HG03196 (cell line): ENCODE data around the gene HINFP.
"Not testable (repeated sequence)": the region's sequence is repeated elsewhere in the genome, so short reads cannot be mapped to it uniquely, and the experiment has no call there.

Experiments
- ATAC-seq: cut with Tn5 transposase; IDR thresholded peaks from one replicate; pipeline ENCODE4 v1.9.1; 2021; ENCODE audit not compliant: unreplicated experiment

The HINFP gene

GRCh38 chr11:119117004-119117706 is 4.2 kb upstream of the HINFP start:
- no peak for ATAC-seq

DNA sequence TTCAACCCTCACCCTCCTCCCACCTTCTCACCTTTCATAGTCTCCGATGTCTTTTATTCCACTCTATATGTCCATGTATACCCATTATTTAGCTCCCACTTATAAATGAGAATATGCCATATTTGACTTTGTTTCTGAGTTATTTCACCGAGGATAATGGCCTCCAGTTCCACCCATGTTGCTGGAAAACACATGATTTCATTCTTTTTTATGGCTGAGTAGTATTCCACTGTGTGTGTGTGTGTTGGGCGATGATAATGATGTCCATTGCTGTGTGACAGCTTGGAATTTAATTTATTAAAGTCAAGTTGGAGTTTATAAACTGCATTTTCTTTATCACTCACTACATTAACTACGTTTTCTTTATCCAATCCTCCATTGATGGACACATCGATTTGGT is 3.2 kb upstream of the HINFP start:
- ATAC-seq: no peak

DNA sequence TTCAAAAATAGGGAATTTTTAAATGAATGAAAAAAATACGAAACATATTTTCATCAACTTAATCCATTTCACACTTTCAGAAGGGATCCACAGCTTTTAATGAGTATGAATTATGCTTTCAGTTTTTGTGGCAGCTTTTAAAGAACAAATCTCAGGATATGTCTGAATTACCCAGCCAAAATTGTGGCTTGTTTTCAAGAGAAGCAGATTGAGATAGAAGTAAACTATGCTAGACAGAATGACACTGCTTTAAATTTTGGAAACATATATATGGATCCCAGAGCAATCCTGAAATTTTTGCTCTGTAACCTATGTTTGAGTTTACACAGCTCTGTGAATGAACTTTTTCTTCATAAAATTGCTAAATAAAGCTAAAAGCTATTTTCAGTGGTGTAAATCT is 2.4 kb upstream of the HINFP start:
- no peak for ATAC-seq

- no peak for ATAC-seq
Measured at GRCh38 chr11:119120639-119121007, 757 bp upstream of the HINFP start.

- ATAC-seq: no peak
Measured at GRCh38 chr11:119121811-119122124, 388 bp downstream of the HINFP start.

DNA sequence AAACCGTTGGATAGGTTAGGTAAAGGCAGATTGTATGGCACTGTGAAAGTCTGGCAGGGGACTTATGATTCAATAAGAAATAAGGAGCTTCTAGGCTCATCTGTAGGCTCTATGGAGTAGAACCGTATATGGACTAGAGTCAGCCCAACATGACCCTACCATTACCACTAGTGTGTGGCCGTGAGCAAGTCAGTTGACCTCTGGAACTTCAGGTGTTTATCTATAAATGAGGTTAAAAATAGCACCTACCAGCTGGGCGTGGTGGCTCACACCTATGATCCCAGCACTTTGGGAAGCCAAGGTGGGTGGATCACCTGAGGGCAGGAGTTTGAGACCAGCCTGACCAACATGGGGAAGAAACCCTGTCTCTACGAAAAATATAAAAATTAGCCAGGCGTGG is 4.4 kb downstream of the HINFP start:
- ATAC-seq: no peak

- no peak for ATAC-seq
Measured at GRCh38 chr11:119126675-119127268, 5.4 kb downstream of the HINFP start.

DNA sequence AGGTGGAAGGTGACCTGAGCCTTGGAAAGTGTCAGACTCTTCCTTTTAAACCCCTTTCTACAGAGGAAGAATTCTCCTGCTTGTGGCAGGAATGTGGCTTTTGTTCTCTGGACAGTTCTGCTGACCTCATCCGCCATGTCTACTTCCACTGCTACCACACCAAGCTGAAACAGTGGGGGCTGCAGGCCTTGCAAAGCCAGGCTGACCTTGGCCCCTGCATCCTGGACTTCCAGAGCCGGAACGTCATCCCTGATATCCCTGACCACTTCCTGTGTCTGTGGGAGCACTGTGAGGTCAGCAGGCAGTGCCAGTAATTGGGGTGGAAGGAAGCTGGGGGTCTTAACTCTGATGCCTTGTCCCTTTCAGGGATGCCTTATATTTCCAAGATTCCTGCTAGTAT is 9.3 kb downstream of the HINFP start:
- ATAC-seq: no peak

- ATAC-seq: no peak
Measured at GRCh38 chr11:119134389-119134978, 13.1 kb downstream of the HINFP start.

DNA sequence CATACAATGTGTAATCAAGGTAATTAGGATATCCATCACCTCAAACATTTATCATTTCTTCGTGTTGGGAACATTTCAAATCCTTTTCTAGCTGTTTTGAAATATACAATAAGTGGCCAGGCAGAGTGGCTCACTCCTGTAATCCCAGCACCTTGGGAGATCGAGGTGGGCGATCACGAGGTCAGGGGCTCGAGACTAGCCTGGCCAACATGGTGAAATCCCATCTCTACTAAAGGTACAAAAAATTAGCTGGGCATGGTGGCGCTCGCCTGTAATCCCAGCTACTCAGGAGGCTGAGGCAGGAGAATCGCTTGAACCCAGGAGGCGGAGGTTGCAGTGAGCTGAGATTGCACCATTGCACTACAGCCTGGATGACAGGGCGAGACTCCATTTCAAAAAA is 17.9 kb downstream of the HINFP start:
- ATAC-seq: not testable (repeated sequence)

GRCh38 chr11:119144825-119145486 is 23.6 kb downstream of the HINFP start:
- ATAC-seq: no peak

GRCh38 chr11:119145551-119145950 is 24.2 kb downstream of the HINFP start:
- no peak for ATAC-seq

GRCh38 chr11:119147604-119148333 is 26.4 kb downstream of the HINFP start:
- no peak for ATAC-seq

- ATAC-seq: no peak
Measured at GRCh38 chr11:119148720-119149017, 27.3 kb downstream of the HINFP start.

- ATAC-seq: no peak
Measured at GRCh38 chr11:119149018-119149785, 27.8 kb downstream of the HINFP start, which contains the start of gene ABCG4. Gene ABCG4 (plus strand): TSS chr11:119149052. CDS start chr11:119149966, 914 bp downstream.

- ATAC-seq: no peak
Measured at GRCh38 chr11:119149786-119150275, 28.5 kb downstream of the HINFP start.

DNA sequence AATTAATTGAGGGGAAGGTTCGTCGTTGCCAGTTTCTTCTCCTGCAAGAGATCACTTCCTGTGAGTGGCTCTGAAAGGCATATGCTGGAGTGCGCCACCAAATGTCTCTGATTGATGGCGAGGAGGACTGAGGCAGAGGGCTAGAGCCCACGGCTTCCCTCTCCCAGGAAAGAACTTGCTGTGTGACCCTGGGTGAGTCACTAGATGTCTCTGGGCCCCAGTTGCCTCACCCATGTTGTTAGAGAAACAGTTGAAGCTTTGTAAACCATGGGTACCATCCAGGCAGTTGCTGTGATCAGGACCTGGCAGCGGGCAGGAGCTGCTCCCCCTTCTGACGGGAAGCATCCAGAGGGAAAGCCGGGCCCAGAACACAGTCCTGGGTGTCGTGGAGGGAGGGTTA is 30.7 kb downstream of the HINFP start:
- no peak for ATAC-seq

- no peak for ATAC-seq
Measured at GRCh38 chr11:119152604-119153003, 31.2 kb downstream of the HINFP start.

- no peak for ATAC-seq
Measured at GRCh38 chr11:119153049-119153818, 31.9 kb downstream of the HINFP start.

DNA sequence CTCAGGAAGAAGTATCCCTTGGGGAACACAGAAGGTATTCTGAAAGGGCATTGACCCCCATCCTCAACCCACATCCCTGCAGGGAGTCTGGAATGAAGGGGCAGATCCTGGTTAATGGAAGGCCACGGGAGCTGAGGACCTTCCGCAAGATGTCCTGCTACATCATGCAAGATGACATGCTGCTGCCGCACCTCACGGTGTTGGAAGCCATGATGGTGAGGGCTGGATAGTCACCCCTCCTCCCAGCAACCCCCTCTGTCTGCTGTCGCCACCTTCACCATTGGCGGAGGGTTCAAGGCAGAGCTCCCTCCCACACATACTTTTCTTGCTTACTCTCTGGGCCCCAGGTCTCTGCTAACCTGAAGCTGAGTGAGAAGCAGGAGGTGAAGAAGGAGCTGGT is 32.8 kb downstream of the HINFP start:
- no peak for ATAC-seq
